HG02763 (cell line): ENCODE results near the gene TPSD1.
"Not testable (repeated sequence)": the region's sequence is repeated elsewhere in the genome, so short reads cannot be mapped to it uniquely, and the experiment has no call there.

Source experiments
- ATAC-seq: cut with Tn5 transposase; IDR thresholded peaks from one replicate; pipeline ENCODE4 v1.9.1; 2021; ENCODE audit warnings: mild to moderate bottlenecking, moderate library complexity; ENCODE audit not compliant: unreplicated experiment

Gene TPSD1

GRCh38 chr16:1262210-1262845 is 6.5 kb downstream of the TPSD1 start:
- no peak for ATAC-seq

DNA sequence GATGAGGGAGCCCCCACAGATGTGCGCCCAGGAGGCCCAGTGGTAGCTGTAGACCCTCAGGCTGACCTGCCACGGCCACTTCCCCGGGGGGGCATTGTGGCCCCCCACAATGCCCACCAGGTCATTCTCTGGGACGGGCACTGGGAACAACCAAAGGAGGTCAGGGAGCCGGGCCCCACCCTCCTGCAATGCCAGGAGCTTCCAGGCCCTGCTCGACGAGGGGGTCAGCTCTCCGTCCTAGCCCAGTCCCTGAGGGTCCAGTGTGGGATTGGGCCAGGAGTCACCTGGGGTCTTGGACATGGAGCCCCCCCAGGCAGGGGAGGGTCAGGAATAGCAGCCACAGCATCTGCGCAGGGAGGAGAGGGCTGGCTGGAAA is 7.0 kb downstream of the TPSD1 start:
- no peak for ATAC-seq

DNA sequence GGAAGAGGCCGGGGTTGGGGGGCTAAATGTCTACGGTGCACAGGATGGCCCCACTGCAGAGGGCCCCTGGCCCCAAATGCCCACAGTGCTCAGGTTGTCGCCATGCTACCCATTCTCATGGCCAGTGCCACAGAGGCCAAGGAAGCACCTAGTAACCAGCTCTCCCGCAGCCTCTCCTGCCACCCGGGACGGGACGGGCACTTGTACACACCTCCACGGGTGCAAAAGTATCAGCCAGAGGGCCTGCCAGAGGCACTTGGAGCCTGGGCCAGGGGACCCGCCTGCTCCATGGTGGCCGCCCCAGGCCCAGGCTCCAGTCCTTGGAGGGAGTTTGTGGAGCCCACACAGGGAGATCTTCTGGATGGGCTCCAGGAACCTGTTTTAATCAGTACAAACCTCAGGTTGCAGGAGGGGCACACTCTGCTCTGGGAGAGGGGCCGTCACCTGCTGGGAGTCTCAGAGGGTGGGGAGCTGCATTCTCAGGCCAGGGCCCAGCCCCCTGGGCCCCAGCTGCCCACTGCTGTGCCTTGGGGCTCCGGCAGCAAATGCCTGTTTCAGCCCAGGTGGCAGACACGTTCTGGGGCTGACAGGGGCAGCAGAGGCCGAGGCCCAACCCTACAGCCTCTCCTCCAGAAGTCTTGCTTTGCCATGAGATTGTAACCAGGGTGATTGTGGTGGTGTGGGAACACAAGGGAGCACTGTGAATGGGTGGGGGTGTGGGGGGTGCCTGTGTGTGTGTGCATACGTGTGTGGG is 7.9 kb downstream of the TPSD1 start:
- no peak for ATAC-seq

GRCh38 chr16:1264345-1265089 is 8.6 kb downstream of the TPSD1 start:
- ATAC-seq = no peak

- ATAC-seq = no peak
Measured at GRCh38 chr16:1265090-1265630, 9.3 kb downstream of the TPSD1 start.

- no peak for ATAC-seq
Measured at GRCh38 chr16:1265826-1266225, 10.0 kb downstream of the TPSD1 start.

GRCh38 chr16:1269418-1269817 is 13.5 kb downstream of the TPSD1 start:
- not testable (repeated sequence) for ATAC-seq

DNA sequence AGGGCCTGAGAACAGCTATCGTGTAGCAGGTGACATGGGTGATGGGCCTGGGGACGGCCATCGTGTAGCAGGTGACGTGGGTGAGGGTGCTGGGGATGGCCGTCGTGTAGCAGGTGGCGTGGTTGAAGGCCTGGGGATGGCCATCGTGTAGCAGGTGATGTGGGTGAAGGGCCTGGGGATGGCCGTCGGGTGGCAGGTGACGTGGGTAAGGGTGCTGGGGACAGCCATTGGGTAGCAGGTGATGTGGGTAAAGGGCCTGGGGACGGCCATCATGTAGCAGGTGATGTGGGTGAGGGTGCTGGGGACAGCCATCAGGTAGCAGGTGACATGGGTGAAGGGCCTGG is 15.5 kb downstream of the TPSD1 start:
- ATAC-seq = no peak

- ATAC-seq = not testable (repeated sequence)
Measured at GRCh38 chr16:1271724-1272413, 16.0 kb downstream of the TPSD1 start.

DNA sequence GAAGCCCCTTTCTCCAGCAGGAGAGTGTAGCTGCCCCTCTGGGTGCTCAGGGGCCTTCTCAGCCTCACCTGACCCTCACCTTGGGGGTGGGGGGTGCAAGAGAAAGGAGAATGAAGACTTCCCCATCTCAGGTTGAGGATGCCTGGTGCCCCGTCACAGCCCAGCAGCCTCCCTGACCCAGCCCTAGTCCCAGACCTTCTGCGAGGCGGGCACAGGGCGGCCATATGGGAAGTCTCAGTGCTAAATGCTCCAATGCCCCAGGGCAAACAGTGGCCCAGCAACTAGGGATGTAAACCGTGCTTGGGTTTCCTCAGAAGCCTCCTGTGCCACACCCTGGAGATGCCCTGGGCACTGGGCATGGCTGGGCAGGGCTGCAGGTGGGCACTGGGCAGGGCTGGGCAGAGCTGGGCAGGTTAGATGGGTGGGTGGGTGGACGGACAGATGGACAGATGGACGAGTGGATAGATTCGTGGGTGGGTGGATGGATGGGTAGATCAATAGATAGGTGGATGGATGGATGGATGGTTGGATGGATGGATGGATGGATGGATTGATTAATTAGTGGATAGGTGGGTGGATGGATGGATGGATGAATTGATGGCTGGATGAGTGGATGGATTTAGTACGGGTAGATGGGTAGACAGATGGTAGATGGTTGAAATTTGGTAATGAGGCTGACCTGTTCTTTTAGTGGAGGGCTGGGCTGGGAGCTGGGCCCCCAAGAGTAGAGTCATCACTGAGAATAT is 16.8 kb downstream of the TPSD1 start:
- no peak for ATAC-seq

GRCh38 chr16:1273816-1274215 is 17.9 kb downstream of the TPSD1 start:
- ATAC-seq = no peak

GRCh38 chr16:1274767-1275166 is 18.9 kb downstream of the TPSD1 start:
- ATAC-seq = no peak

- ATAC-seq = no peak
Measured at GRCh38 chr16:1275791-1276579, 20.1 kb downstream of the TPSD1 start.

DNA sequence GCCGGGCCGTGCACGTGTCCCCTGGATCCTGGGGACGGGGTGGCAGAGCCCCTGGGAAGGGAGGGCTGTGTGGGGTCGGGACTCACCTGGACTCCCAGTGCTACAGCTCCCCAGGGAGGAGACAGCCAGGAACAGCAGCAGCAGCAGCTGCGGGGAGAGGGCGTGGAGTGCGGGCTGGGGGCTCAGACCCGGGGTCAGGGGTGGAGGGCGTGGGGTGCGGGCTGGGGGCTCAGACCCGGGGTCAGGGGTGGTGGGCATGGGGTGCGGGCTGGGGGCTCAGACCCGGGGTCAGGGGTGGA is 20.7 kb downstream of the TPSD1 start:
- ATAC-seq = no peak

- ATAC-seq = no peak
Measured at GRCh38 chr16:1277151-1277598, 21.3 kb downstream of the TPSD1 start.

DNA sequence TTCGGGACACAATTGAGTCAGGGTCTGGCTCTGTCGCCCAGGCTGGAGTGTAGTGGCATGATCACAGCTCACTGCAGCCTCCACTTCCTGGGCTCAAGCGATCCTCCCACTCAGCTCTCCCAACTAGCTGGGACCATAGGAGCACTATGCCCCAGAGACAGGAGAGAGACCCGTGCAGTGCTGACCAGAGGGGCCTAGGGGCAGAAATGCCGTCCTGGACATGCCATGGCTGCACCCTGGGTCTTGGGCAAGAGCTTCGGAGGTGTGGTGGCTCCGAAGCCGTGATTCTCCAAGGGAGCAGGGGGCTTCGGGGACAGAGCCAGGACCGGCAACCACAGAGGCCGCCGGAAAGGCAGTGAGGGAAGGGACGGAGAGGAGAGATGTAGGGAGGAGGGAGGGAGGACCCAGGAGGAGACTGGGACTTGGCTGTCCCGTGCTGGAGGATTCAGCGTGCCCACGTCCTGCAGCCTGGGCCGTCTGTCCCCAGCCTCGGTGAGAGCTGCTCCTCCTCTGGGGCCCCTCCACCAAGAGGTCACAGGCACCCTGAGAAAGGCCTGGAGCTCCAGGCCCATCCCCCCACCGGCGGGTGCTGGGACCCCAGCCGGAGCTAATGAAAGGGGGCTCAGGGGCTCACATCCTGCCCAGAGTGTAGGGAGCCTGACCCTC is 21.9 kb downstream of the TPSD1 start:
- ATAC-seq = no peak

DNA sequence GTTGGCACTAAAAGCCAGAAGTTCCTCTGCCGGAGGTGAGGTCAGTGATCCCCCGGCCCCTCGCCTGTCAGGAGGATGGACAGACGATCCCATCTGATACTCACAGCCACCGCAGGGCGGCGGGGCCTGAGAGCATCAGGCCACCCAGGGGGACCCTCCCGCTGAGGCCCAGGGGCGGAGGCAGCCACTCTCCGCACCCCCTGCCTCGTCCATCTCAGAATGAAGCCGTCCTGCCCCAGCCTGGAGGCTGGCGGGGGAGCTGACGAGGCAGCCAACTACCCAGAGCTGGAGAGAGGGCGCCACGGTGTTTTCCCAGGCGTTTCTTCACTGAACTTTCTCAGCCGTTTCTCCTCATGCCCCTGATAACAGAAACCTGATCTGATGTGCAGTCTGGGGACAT is 22.6 kb downstream of the TPSD1 start:
- ATAC-seq = no peak

GRCh38 chr16:1279081-1279944 is 23.4 kb downstream of the TPSD1 start:
- ATAC-seq = no peak
